HL-60 (cell line): Measurements from ENCODE around the gene LGR6.

Experiments
- DNase-seq, 2 experiments: peaks; one replicate each; pipeline ENCODE4 v3.0.0-alpha.2; 2010 to 2020; ENCODE audit warnings: low read depth in 1 of 2, low spot score in 1 of 2
- H3K27ac ChIP-seq: fragments of 250-450 bp; sonication (Bioruptor Pico); replicated peaks from 2 replicates; pipeline ENCODE4 v1.5.1; 2020; ENCODE audit warnings: mild to moderate bottlenecking, moderate library complexity
- H3K27me3 ChIP-seq: fragments of 250-450 bp; sonication (Bioruptor Pico); 2 replicates; pipeline ENCODE4 v1.5.1; 2021; ENCODE audit warnings: mild to moderate bottlenecking, moderate library complexity; ENCODE audit not compliant: insufficient read depth, poor library complexity, severe bottlenecking
- H3K4me3 ChIP-seq: replicated peaks from 2 replicates; pipeline ENCODE4 v1.5.1; 2011; ENCODE audit warnings: mild to moderate bottlenecking, control low read depth, low read length; ENCODE audit not compliant: insufficient read depth
- CTCF ChIP-seq: IDR thresholded peaks from one replicate; pipeline ENCODE4 v1.5.1; 2011; ENCODE audit warnings: low read length, control low read depth, inconsistent platforms; ENCODE audit not compliant: insufficient read depth
- GABPA ChIP-seq: IDR thresholded peaks from 2 replicates; pipeline ENCODE4 v1.6.1; 2012; ENCODE audit warnings: low read depth
- POLR2AphosphoS5 ChIP-seq: IDR thresholded peaks from 2 replicates; pipeline ENCODE4 v1.6.1; 2012; ENCODE audit warnings: low read depth
- SPI1 ChIP-seq: IDR thresholded peaks from 2 replicates; pipeline ENCODE4 v1.6.1; 2012; ENCODE audit warnings: low read depth, mild to moderate bottlenecking, borderline replicate concordance
- TF ChIP-seq, protein P1 (sequence below): IDR thresholded peaks from 2 replicates; pipeline ENCODE4 v1.6.1; 2012; ENCODE audit warnings: low read depth; ENCODE audit not compliant: insufficient replicate concordance

The LGR6 gene

GRCh38 chr1:202266061-202266765, 72.6 kb downstream of the LGR6 start:
- H3K27me3 ChIP-seq, result peaks cover 22% of the 10 kb centered on the region
- TF ChIP-seq, protein P1, sequence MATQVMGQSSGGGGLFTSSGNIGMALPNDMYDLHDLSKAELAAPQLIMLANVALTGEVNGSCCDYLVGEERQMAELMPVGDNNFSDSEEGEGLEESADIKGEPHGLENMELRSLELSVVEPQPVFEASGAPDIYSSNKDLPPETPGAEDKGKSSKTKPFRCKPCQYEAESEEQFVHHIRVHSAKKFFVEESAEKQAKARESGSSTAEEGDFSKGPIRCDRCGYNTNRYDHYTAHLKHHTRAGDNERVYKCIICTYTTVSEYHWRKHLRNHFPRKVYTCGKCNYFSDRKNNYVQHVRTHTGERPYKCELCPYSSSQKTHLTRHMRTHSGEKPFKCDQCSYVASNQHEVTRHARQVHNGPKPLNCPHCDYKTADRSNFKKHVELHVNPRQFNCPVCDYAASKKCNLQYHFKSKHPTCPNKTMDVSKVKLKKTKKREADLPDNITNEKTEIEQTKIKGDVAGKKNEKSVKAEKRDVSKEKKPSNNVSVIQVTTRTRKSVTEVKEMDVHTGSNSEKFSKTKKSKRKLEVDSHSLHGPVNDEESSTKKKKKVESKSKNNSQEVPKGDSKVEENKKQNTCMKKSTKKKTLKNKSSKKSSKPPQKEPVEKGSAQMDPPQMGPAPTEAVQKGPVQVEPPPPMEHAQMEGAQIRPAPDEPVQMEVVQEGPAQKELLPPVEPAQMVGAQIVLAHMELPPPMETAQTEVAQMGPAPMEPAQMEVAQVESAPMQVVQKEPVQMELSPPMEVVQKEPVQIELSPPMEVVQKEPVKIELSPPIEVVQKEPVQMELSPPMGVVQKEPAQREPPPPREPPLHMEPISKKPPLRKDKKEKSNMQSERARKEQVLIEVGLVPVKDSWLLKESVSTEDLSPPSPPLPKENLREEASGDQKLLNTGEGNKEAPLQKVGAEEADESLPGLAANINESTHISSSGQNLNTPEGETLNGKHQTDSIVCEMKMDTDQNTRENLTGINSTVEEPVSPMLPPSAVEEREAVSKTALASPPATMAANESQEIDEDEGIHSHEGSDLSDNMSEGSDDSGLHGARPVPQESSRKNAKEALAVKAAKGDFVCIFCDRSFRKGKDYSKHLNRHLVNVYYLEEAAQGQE, result no peak
- TF ChIP-seq CTCF, result no peak
- no peak for TF ChIP-seq GABPA
- TF ChIP-seq SPI1, result no peak
- no peak for TF ChIP-seq POLR2AphosphoS5
- no peak overlapping the region for H3K4me3 ChIP-seq
- DNase-seq, result no peak
- no peak overlapping the region for H3K27ac ChIP-seq

DNA sequence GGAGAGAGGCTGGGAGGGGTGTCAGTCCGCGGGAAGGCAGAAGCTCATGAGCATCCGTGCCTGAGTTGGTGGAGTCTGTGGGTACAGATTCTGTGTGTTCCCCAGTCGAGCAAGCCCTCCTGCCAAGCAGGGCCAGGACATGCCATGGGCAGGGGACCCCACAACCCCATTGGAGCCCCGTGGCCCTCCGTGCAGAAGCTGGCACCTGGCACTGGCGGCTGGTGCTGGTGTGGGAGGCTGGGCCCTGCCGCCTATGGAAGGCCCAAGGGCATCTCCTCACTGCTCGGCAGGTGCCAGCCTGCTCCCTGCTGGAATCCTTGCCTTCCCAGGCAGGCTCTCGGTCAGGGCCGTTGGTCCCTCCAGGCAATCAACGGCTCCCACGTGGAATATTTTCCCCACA, 74.4 kb downstream of the LGR6 start:
- no peak for DNase-seq
- Histone ChIP-seq H3K27me3 (peaks cover 22% of the 10 kb centered on the region), H3K27ac (no peak overlapping the region), H3K4me3 (no peak overlapping the region)
- no peak for TF ChIP-seq GABPA
- TF ChIP-seq, protein P1, result no peak
- TF ChIP-seq POLR2AphosphoS5, result no peak
- no peak for TF ChIP-seq SPI1
- TF ChIP-seq CTCF, result no peak

- TF ChIP-seq, protein P1, result no peak
- no peak for TF ChIP-seq GABPA
- TF ChIP-seq CTCF, result no peak
- TF ChIP-seq SPI1, result no peak
- no peak for TF ChIP-seq POLR2AphosphoS5
- no peak overlapping the region for H3K27ac ChIP-seq
- no peak overlapping the region for H3K4me3 ChIP-seq
- no peak for DNase-seq
- H3K27me3 ChIP-seq, result peaks cover 15% of the 10 kb centered on the region
Measured at GRCh38 chr1:202268817-202269216, 75.2 kb downstream of the LGR6 start.
